Natural killer cell (primary cell): ENCODE measurements around the gene CEP131. TPM values are rescaled to one million over a fixed set of nuclear protein-coding genes. Genes with fewer than 3 reads are reported as not detected.

Experiments used
- ATAC-seq, 3 donors: fragments of 150-1000 bp in 2 of 3; fragments of 200-7000 bp in 1 of 3; cut with Tn5 transposase; 1 replicate in 1 of 3; 2 replicates in 2 of 3; pipeline ENCODE4 v1.10.0; 2021; ENCODE audit warnings: mild to moderate bottlenecking in 2 of 3, moderate library complexity in 2 of 3
- DNase-seq, 2 donors: peaks; one replicate each; pipeline versions ENCODE4 v3.0.0 to v3.0.0-alpha.2; 2013 to 2021; ENCODE audit warnings: mixed read lengths in 1 of 2
- H3K27ac ChIP-seq: one replicate; pipeline ENCODE4 v1.5.1; 2013; ENCODE audit warnings: mild to moderate bottlenecking, low read length
- H3K27me3 ChIP-seq: one replicate; pipeline ENCODE4 v1.6.1; 2013; ENCODE audit warnings: low read length; ENCODE audit not compliant: control insufficient read depth, insufficient read depth
- H3K36me3 ChIP-seq: one replicate; pipeline ENCODE4 v1.6.1; 2013; ENCODE audit warnings: low read length; ENCODE audit not compliant: control insufficient read depth, insufficient read depth
- H3K4me1 ChIP-seq: one replicate; pipeline ENCODE4 v1.6.1; 2013; ENCODE audit warnings: low read length; ENCODE audit not compliant: control insufficient read depth, insufficient read depth
- H3K4me3 ChIP-seq: one replicate; pipeline ENCODE4 v1.5.1; 2013; ENCODE audit warnings: low read length
- H3K9me3 ChIP-seq: one replicate; pipeline ENCODE4 v1.6.1; 2013; ENCODE audit warnings: low read length; ENCODE audit not compliant: control insufficient read depth, insufficient read depth
- H3K27ac Mint-ChIP-seq, 2 donors: one replicate each; pipeline ENCODE4 v1.8.0; 2022; ENCODE audit warnings: mild to moderate bottlenecking in 2 of 2, mixed read lengths in 2 of 2, moderate library complexity in 1 of 2
- H3K27me3 Mint-ChIP-seq, 2 donors: one replicate each; pipeline ENCODE4 v1.8.0; 2022; ENCODE audit warnings: low read depth in 2 of 2, mixed read lengths in 2 of 2
- H3K36me3 Mint-ChIP-seq: one replicate; pipeline ENCODE4 v1.8.0; 2022; ENCODE audit warnings: mixed read lengths
- H3K4me1 Mint-ChIP-seq, 2 donors: one replicate each; pipeline ENCODE4 v1.8.0; 2022; ENCODE audit warnings: mixed read lengths in 2 of 2
- H3K4me3 Mint-ChIP-seq: one replicate; pipeline ENCODE4 v1.8.0; 2022; ENCODE audit warnings: mild to moderate bottlenecking, moderate library complexity, mixed read lengths
- H3K9me3 Mint-ChIP-seq, 2 donors: one replicate each; pipeline ENCODE4 v1.8.0; 2022; ENCODE audit warnings: mixed read lengths in 2 of 2
- CTCF ChIP-seq: fragments of 200-600 bp; IDR thresholded peaks from one replicate; pipeline ENCODE4 v1.8.0; 2022; ENCODE audit warnings: antibody characterized with exemption
- WGBS: methylation state at CpG from one replicate; pipeline ENCODE4 v1.1.7; 2013; ENCODE audit warnings: missing lambda C conversion rate; ENCODE audit not compliant: insufficient coverage; 5-methylcytosine and 5-hydroxymethylcytosine counted together
- intact Hi-C: fragments of 100-400 bp; cut with micrococcal nuclease; formaldehyde crosslinking; loops from one replicate; pipeline ENCODE4 v1.14.2; 2022
- total RNA-seq, 4 donors: library from RNA; stranded (reverse); fragments of 120-200 nt in 1 of 4; gene quantifications; one replicate each; pipeline versions ENCODE4 v1.2.3 to v1.2.4, GENCODE V29; 2013 to 2022

Gene CEP131
- total RNA-seq, 3 donors from 2014 or later (not counting 1 experiment from before 2014, with no cell fraction given): 9.9 to 11.4 (median 10.0) TPM

DNA sequence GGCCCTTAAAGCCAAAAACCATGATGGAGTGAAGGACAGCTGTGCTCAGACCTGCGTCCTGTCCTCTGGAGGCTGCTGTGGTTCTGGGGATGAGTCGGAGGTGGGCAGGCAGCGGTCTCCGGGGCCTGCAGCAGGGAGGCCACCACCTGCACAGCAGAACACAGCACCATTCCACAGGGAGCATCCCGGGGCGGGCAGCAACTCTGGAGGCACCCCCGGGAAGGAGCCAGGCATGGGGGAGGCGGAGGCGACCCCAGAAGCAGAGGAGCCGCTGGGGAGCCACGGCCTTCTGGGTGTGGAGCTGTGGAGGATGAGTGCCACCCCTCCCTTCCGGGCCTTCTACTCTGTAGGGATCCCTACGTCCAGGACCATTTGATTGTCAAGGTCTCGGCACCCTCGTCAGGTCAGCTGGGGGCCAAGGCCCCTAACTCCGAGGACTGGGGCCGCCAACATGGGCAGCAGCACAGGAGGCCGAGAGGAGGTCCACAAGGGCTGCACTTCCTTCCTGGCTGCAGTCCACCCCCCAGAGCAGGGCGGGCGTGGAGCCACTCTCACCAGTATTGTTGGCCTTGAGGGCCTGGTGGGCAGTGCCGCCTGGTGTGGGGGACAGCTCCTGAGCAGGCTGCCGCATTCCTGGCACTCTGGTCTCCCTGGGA lies 23.8 kb downstream of the CEP131 start:
- Mint-ChIP-seq H3K4me1 (no peaks in the 10 kb centered on the region), H3K27me3 (no peaks in the 10 kb centered on the region), H3K4me3 (no peak overlapping the region), H3K9me3 (no peaks in the 10 kb centered on the region), H3K27ac (no peak overlapping the region), H3K36me3 (no peaks in the 10 kb centered on the region)
- Histone ChIP-seq H3K36me3 (no peaks in the 10 kb centered on the region), H3K27ac (no peak overlapping the region), H3K27me3 (no peaks in the 10 kb centered on the region), H3K4me3 (no peak overlapping the region), H3K4me1 (no peaks in the 10 kb centered on the region), H3K9me3 (no peaks in the 10 kb centered on the region)
- WGBS: 95% methylated on average over 22 of the region's 22 CpGs
- TF ChIP-seq CTCF: no peak
- no peak for DNase-seq
- ATAC-seq: no peak
- intact Hi-C loops: no loop called here

GRCh38 chr17:81197831-81198490 lies 24.8 kb downstream of the CEP131 start:
- H3K27ac ChIP-seq: no peak overlapping the region
- H3K9me3 ChIP-seq: no peaks in the 10 kb centered on the region
- no peaks in the 10 kb centered on the region for H3K36me3 ChIP-seq
- H3K27me3 ChIP-seq: no peaks in the 10 kb centered on the region
- 94% methylated on average over 21 of the region's 21 CpGs for WGBS
- Mint-ChIP-seq H3K4me3 (no peak overlapping the region), H3K27ac (no peak overlapping the region), H3K9me3 (no peaks in the 10 kb centered on the region), H3K4me1 (no peaks in the 10 kb centered on the region), H3K36me3 (no peaks in the 10 kb centered on the region), H3K27me3 (no peaks in the 10 kb centered on the region)
- no peak for TF ChIP-seq CTCF
- no peak for ATAC-seq
- no peak for DNase-seq
- no peak overlapping the region for H3K4me3 ChIP-seq
- intact Hi-C loops: no loop called here
- H3K4me1 ChIP-seq: no peaks in the 10 kb centered on the region

- no peak for ATAC-seq
- H3K9me3 ChIP-seq: no peaks in the 10 kb centered on the region
- intact Hi-C loops: no loop called here
- Mint-ChIP-seq H3K36me3 (no peaks in the 10 kb centered on the region), H3K27ac (no peak overlapping the region), H3K27me3 (no peaks in the 10 kb centered on the region), H3K4me3 (no peak overlapping the region), H3K4me1 (no peaks in the 10 kb centered on the region), H3K9me3 (no peaks in the 10 kb centered on the region)
- DNase-seq: no peak
- H3K4me1 ChIP-seq: no peaks in the 10 kb centered on the region
- H3K36me3 ChIP-seq: no peaks in the 10 kb centered on the region
- H3K27me3 ChIP-seq: no peaks in the 10 kb centered on the region
- TF ChIP-seq CTCF: no peak
- WGBS: 88% methylated on average over 14 of the region's 14 CpGs
- no peak overlapping the region for H3K4me3 ChIP-seq
- H3K27ac ChIP-seq: no peak overlapping the region
Measured at GRCh38 chr17:81197409-81197795, 25.4 kb downstream of the CEP131 start.
